Measurements from ENCODE around the gene SYNGAP1.
"Not testable (repeated sequence)": the region's sequence is repeated elsewhere in the genome, so short reads cannot be mapped to it uniquely, and the experiment has no call there.

GRCh38 chr6:33399881-33400280 is 20.0 kb upstream of the SYNGAP1 start:
- TF ChIP-seq CTCF (IDR thresholded peaks at IDR 0.05); MEF2A (IDR thresholded peaks at IDR 0.05; ENCODE audit: borderline replicate concordance, low read depth); RFX5 (IDR thresholded peaks at IDR 0.05; ENCODE audit: low read length); EP300 (IDR thresholded peaks at IDR 0.05; ENCODE audit: borderline replicate concordance in 1 of 2, low read depth in 1 of 2, low read length in 1 of 2); MAX (IDR thresholded peaks at IDR 0.05; ENCODE audit: low read depth); CHD2 (IDR thresholded peaks at IDR 0.05; ENCODE audit: low read length, partially characterized antibody); JUND (IDR thresholded peaks at IDR 0.05); POLR2AphosphoS5 (IDR thresholded peaks at IDR 0.05; ENCODE audit: low read depth, low read length); ELF1 (IDR thresholded peaks at IDR 0.05); ZBTB33 (IDR thresholded peaks at IDR 0.05; ENCODE audit: borderline replicate concordance, low read depth); MXI1 (IDR thresholded peaks at IDR 0.05; ENCODE audit: low read depth, low read length); USF2 (IDR thresholded peaks at IDR 0.05; ENCODE audit: borderline replicate concordance, low read depth, low read length): not testable (repeated sequence)

Measured in SK-N-SH (cell line).